Gastroesophageal sphincter (tissue), 3 donors: ENCODE data around the gene ARPIN.

ENCODE experiments used
- EP300 ChIP-seq: sonication (generic); formaldehyde crosslinking; IDR thresholded peaks from one replicate; pipeline ENCODE4 v1.6.1; 2017; ENCODE audit warnings: antibody characterized with exemption, mild to moderate bottlenecking
- POLR2A ChIP-seq, 2 donors: fragments of 450-650 bp; IDR thresholded peaks; one replicate each; pipeline ENCODE4 v1.6.1; 2017; ENCODE audit warnings: antibody characterized with exemption in 2 of 2, mild to moderate bottlenecking in 2 of 2, moderate library complexity in 1 of 2
- TF ChIP-seq, protein P1 (sequence below), 4 experiments: fragments of 200-600 bp in 2 of 4; fragments of 450-650 bp in 2 of 4; sonication (generic) in 1 of 4; IDR thresholded peaks; one replicate each; pipeline ENCODE4 v1.5.1; 2017 to 2019; ENCODE audit warnings: antibody characterized with exemption in 4 of 4, mild to moderate bottlenecking in 2 of 4, moderate library complexity in 2 of 4

DNA sequence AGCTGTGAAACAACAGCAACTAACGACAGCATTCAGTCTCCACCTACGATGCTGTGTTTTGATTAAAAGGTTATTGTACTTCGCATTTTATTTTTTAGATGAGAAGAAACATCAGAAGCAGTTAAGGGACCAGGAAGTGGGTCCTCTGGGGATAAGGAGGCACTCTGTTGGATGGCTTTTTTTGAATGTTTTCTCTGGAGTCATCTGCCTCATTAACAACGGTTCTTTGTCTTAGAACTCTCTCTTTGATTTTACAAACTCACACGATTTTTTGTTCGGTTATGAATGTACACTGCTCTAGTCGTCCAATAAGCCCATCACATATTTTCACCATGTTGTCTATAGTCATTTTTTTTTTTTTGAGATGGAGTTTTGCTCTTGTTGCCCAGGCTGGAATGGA lies 36.0 kb upstream of the ARPIN start:
- TF ChIP-seq POLR2A (IDR thresholded peaks at IDR 0.05): no peak
- TF ChIP-seq, protein P1, sequence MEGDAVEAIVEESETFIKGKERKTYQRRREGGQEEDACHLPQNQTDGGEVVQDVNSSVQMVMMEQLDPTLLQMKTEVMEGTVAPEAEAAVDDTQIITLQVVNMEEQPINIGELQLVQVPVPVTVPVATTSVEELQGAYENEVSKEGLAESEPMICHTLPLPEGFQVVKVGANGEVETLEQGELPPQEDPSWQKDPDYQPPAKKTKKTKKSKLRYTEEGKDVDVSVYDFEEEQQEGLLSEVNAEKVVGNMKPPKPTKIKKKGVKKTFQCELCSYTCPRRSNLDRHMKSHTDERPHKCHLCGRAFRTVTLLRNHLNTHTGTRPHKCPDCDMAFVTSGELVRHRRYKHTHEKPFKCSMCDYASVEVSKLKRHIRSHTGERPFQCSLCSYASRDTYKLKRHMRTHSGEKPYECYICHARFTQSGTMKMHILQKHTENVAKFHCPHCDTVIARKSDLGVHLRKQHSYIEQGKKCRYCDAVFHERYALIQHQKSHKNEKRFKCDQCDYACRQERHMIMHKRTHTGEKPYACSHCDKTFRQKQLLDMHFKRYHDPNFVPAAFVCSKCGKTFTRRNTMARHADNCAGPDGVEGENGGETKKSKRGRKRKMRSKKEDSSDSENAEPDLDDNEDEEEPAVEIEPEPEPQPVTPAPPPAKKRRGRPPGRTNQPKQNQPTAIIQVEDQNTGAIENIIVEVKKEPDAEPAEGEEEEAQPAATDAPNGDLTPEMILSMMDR (IDR thresholded peaks at IDR 0.05): no peak
- TF ChIP-seq EP300: no peak
